ENCODE data around the gene CDKN3.

GRCh38 chr14:54353266-54353665, 43.5 kb upstream of the CDKN3 start:
- TF ChIP-seq POLR2AphosphoS5 (IDR thresholded peaks at IDR 0.05): no peak
- TF ChIP-seq, protein P1, sequence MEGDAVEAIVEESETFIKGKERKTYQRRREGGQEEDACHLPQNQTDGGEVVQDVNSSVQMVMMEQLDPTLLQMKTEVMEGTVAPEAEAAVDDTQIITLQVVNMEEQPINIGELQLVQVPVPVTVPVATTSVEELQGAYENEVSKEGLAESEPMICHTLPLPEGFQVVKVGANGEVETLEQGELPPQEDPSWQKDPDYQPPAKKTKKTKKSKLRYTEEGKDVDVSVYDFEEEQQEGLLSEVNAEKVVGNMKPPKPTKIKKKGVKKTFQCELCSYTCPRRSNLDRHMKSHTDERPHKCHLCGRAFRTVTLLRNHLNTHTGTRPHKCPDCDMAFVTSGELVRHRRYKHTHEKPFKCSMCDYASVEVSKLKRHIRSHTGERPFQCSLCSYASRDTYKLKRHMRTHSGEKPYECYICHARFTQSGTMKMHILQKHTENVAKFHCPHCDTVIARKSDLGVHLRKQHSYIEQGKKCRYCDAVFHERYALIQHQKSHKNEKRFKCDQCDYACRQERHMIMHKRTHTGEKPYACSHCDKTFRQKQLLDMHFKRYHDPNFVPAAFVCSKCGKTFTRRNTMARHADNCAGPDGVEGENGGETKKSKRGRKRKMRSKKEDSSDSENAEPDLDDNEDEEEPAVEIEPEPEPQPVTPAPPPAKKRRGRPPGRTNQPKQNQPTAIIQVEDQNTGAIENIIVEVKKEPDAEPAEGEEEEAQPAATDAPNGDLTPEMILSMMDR (IDR thresholded peaks at IDR 0.05): no peak

All from transverse colon (tissue), 4 donors.